ENCODE data around the gene NRXN3.
"Not testable (repeated sequence)": the region's sequence is repeated elsewhere in the genome, so short reads cannot be mapped to it uniquely, and the experiment has no call there.

Gene NRXN3

GRCh38 chr14:78414172-78414571 is 244.0 kb downstream of the NRXN3 start:
- no peaks in the 10 kb centered on the region for H3K27me3 ChIP-seq (ENCODE audit: control insufficient read depth, insufficient read depth, low read length, poor library complexity, severe bottlenecking)
- H3K9me3 ChIP-seq (ENCODE audit: control insufficient read depth, low read length), result no peaks in the 10 kb centered on the region
- 92 to 98% methylated on average over 3 of the region's 3 CpGs for WGBS, 2 experiments
- H3K4me1 ChIP-seq (ENCODE audit: control insufficient read depth, insufficient read depth, low read length), result no peaks in the 10 kb centered on the region
- no peak overlapping the region for H3K27ac ChIP-seq (ENCODE audit: insufficient read depth, low read depth, low read length, poor library complexity, severe bottlenecking)
- no peak overlapping the region for H3K4me3 ChIP-seq (ENCODE audit: insufficient read depth, low read depth, low read length)
- H3K36me3 ChIP-seq (ENCODE audit: control insufficient read depth, insufficient read depth, low read length), result no peaks in the 10 kb centered on the region

GRCh38 chr14:78417532-78417931 is 247.4 kb downstream of the NRXN3 start:
- H3K36me3 ChIP-seq (ENCODE audit: control insufficient read depth, insufficient read depth, low read length), result no peaks in the 10 kb centered on the region
- no peaks in the 10 kb centered on the region for H3K9me3 ChIP-seq (ENCODE audit: control insufficient read depth, low read length)
- H3K27me3 ChIP-seq (ENCODE audit: control insufficient read depth, insufficient read depth, low read length, poor library complexity, severe bottlenecking), result no peaks in the 10 kb centered on the region
- 91 to 97% methylated on average over 2 to 3 of the region's 3 CpGs for WGBS, 2 experiments
- no peaks in the 10 kb centered on the region for H3K4me1 ChIP-seq (ENCODE audit: control insufficient read depth, insufficient read depth, low read length)
- H3K4me3 ChIP-seq (ENCODE audit: insufficient read depth, low read depth, low read length), result no peak overlapping the region
- H3K27ac ChIP-seq (ENCODE audit: insufficient read depth, low read depth, low read length, poor library complexity, severe bottlenecking), result no peak overlapping the region

- Histone ChIP-seq H3K27me3 (ENCODE audit: control insufficient read depth, insufficient read depth, low read length, poor library complexity, severe bottlenecking) (no peaks in the 10 kb centered on the region), H3K4me3 (ENCODE audit: insufficient read depth, low read depth, low read length) (no peak overlapping the region), H3K27ac (ENCODE audit: insufficient read depth, low read depth, low read length, poor library complexity, severe bottlenecking) (no peak overlapping the region), H3K36me3 (ENCODE audit: control insufficient read depth, insufficient read depth, low read length) (no peaks in the 10 kb centered on the region), H3K9me3 (ENCODE audit: control insufficient read depth, low read length) (no peaks in the 10 kb centered on the region), H3K4me1 (ENCODE audit: control insufficient read depth, insufficient read depth, low read length) (no peaks in the 10 kb centered on the region)
- 90 to 100% methylated on average over 1 of the region's 1 CpG for WGBS, 2 experiments
These were observed 254.1 kb downstream of the NRXN3 start for GRCh38 chr14:78424311-78424710.

- Histone ChIP-seq H3K9me3 (ENCODE audit: control insufficient read depth, low read length) (no peaks in the 10 kb centered on the region), H3K27ac (ENCODE audit: insufficient read depth, low read depth, low read length, poor library complexity, severe bottlenecking) (no peak overlapping the region), H3K36me3 (ENCODE audit: control insufficient read depth, insufficient read depth, low read length) (no peaks in the 10 kb centered on the region), H3K27me3 (ENCODE audit: control insufficient read depth, insufficient read depth, low read length, poor library complexity, severe bottlenecking) (no peaks in the 10 kb centered on the region), H3K4me1 (ENCODE audit: control insufficient read depth, insufficient read depth, low read length) (no peaks in the 10 kb centered on the region), H3K4me3 (ENCODE audit: insufficient read depth, low read depth, low read length) (no peak overlapping the region)
- WGBS, 2 experiments, result 56% methylated on average over 2 of the region's 2 CpGs
These were observed 255.2 kb downstream of the NRXN3 start for GRCh38 chr14:78425330-78425729.

GRCh38 chr14:78425782-78426181 is 255.6 kb downstream of the NRXN3 start:
- Histone ChIP-seq H3K9me3 (ENCODE audit: control insufficient read depth, low read length) (no peaks in the 10 kb centered on the region), H3K4me3 (ENCODE audit: insufficient read depth, low read depth, low read length) (no peak overlapping the region), H3K27ac (ENCODE audit: insufficient read depth, low read depth, low read length, poor library complexity, severe bottlenecking) (no peak overlapping the region), H3K27me3 (ENCODE audit: control insufficient read depth, insufficient read depth, low read length, poor library complexity, severe bottlenecking) (no peaks in the 10 kb centered on the region), H3K36me3 (ENCODE audit: control insufficient read depth, insufficient read depth, low read length) (no peaks in the 10 kb centered on the region), H3K4me1 (ENCODE audit: control insufficient read depth, insufficient read depth, low read length) (no peaks in the 10 kb centered on the region)
- 90 to 96% methylated on average over 4 of the region's 4 CpGs for WGBS, 2 experiments

DNA sequence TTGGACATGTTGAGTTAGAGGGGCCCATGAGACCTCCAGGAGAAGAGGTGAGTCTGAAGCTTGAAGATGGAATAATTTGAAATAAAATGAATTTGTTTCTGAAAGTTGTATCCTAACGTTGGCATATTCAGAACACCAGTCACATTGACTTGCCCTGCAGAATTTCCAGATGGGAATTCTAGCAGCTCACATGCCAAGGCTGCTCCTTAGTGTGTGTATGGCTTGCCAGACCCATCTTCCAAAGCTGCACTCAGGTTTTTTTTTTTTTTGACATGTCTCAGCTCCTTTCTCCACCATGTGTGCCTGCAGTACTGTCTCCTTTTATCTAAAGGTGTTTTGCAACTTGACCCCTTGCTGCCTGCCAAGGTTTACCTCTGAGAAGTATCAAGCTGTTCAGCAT is 261.9 kb downstream of the NRXN3 start:
- no peak overlapping the region for H3K27ac ChIP-seq (ENCODE audit: insufficient read depth, low read depth, low read length, poor library complexity, severe bottlenecking)
- H3K27me3 ChIP-seq (ENCODE audit: control insufficient read depth, insufficient read depth, low read length, poor library complexity, severe bottlenecking), result no peaks in the 10 kb centered on the region
- no peaks in the 10 kb centered on the region for H3K4me1 ChIP-seq (ENCODE audit: control insufficient read depth, insufficient read depth, low read length)
- no peaks in the 10 kb centered on the region for H3K36me3 ChIP-seq (ENCODE audit: control insufficient read depth, insufficient read depth, low read length)
- no peak overlapping the region for H3K4me3 ChIP-seq (ENCODE audit: insufficient read depth, low read depth, low read length)
- 77 to 91% methylated on average over 1 of the region's 1 CpG for WGBS, 2 experiments
- no peaks in the 10 kb centered on the region for H3K9me3 ChIP-seq (ENCODE audit: control insufficient read depth, low read length)

DNA sequence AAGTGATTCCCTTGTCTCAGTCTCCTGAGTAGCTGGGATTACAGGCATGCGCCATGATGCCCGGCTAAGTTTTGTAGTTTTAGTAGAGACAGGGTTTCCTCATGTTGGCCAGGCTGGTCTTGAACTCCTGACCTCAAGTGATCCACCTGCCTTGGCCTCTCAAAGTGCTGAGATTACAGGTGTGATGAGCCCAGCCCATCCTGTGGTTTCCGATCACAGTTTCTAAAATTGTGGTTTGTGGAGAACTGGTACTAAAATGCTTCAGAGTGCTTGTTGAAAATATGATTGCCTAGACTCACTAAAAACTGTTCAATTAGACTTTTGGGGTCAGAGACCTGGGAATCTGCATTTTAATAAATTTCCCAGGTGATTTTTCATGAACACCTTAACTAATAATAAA is 267.3 kb downstream of the NRXN3 start:
- H3K36me3 ChIP-seq (ENCODE audit: control insufficient read depth, insufficient read depth, low read length); H3K9me3 ChIP-seq (ENCODE audit: control insufficient read depth, low read length); H3K27ac ChIP-seq (ENCODE audit: insufficient read depth, low read depth, low read length, poor library complexity, severe bottlenecking); H3K4me3 ChIP-seq (ENCODE audit: insufficient read depth, low read depth, low read length); H3K27me3 ChIP-seq (ENCODE audit: control insufficient read depth, insufficient read depth, low read length, poor library complexity, severe bottlenecking): not testable (repeated sequence)
- WGBS, 2 experiments, result 59 to 64% methylated on average over 3 of the region's 3 CpGs
- peaks cover 13% of the 10 kb centered on the region for H3K4me1 ChIP-seq (ENCODE audit: control insufficient read depth, insufficient read depth, low read length)

DNA sequence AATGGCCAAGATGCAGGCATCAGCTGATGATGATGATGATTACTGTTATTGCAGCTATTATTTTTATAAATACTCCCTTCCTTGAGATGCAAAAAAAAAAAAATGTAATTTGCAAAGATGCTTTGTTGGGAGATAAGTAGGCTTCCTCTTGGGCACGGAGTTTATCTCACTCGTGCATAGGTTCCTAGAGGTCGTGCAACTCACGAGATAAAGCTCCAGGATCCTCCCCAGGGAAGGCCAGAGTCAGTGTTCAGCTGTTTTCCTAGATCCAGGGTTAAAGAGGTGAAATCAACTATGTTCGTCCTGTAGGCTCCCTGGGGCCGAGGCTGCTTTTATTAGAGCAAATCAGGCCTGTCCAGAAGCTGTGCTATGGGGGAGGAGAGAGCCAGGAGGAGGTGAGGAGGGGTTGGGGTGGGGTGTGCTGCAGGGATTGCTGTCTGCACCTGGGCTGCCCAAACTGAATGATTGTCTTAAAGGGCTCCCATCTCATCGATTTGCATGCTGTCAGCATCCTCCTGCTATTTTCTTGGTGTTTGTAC is 270.3 kb downstream of the NRXN3 start:
- Histone ChIP-seq H3K4me3 (ENCODE audit: insufficient read depth, low read depth, low read length) (no peak overlapping the region), H3K27ac (ENCODE audit: insufficient read depth, low read depth, low read length, poor library complexity, severe bottlenecking) (peak overlapping the region; percentile 27), H3K4me1 (ENCODE audit: control insufficient read depth, insufficient read depth, low read length) (peaks cover 13% of the 10 kb centered on the region), H3K27me3 (ENCODE audit: control insufficient read depth, insufficient read depth, low read length, poor library complexity, severe bottlenecking) (no peaks in the 10 kb centered on the region), H3K36me3 (ENCODE audit: control insufficient read depth, insufficient read depth, low read length) (no peaks in the 10 kb centered on the region), H3K9me3 (ENCODE audit: control insufficient read depth, low read length) (no peaks in the 10 kb centered on the region)
- WGBS, 2 experiments, result 78 to 87% methylated on average over 7 of the region's 7 CpGs

DNA sequence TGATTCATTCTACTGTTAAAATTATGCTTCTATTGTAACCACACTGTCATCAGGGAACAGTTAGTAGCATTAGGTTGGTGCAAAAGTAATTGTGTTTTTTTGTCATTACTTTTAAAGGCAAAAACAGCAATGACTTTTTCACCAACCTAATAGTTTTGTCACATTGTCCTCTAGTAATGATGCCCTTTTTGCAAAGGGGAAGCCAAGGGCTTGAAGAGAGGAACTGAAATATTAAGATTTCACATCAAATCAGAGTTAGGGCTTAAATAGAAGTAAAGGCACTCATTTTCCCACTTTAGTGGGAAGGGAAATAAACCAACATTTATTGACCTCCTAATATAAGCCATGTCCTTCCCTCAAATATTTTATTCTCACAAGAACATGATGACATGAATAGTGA is 273.7 kb downstream of the NRXN3 start:
- no peaks in the 10 kb centered on the region for H3K36me3 ChIP-seq (ENCODE audit: control insufficient read depth, insufficient read depth, low read length)
- no peaks in the 10 kb centered on the region for H3K9me3 ChIP-seq (ENCODE audit: control insufficient read depth, low read length)
- H3K27ac ChIP-seq (ENCODE audit: insufficient read depth, low read depth, low read length, poor library complexity, severe bottlenecking), result no peak overlapping the region
- no peaks in the 10 kb centered on the region for H3K27me3 ChIP-seq (ENCODE audit: control insufficient read depth, insufficient read depth, low read length, poor library complexity, severe bottlenecking)
- H3K4me1 ChIP-seq (ENCODE audit: control insufficient read depth, insufficient read depth, low read length), result peaks cover 13% of the 10 kb centered on the region
- H3K4me3 ChIP-seq (ENCODE audit: insufficient read depth, low read depth, low read length), result no peak overlapping the region

DNA sequence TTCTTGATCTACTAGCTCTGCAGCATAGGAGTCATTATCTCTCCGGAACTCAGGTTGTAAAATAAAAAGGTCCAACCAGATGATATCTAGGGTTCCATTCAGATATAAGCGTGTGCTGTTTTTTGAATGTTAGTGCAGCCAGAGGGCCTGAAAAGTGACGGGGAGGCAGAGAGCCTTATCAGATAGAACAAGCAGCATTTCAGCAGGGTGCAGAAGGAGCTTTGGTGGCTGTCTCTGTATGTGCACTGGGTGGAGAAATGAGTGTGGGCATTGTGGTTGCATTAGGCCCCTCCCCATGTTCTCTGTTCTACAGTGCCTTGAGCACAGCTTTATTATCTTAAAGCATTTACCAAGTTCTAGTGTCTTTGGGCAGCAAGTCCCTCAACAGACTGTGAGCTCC is 275.1 kb downstream of the NRXN3 start:
- 93 to 95% methylated on average over 3 of the region's 3 CpGs for WGBS, 2 experiments
- Histone ChIP-seq H3K4me1 (ENCODE audit: control insufficient read depth, insufficient read depth, low read length) (peaks cover 5% of the 10 kb centered on the region), H3K27me3 (ENCODE audit: control insufficient read depth, insufficient read depth, low read length, poor library complexity, severe bottlenecking) (no peaks in the 10 kb centered on the region), H3K27ac (ENCODE audit: insufficient read depth, low read depth, low read length, poor library complexity, severe bottlenecking) (no peak overlapping the region), H3K4me3 (ENCODE audit: insufficient read depth, low read depth, low read length) (no peak overlapping the region), H3K36me3 (ENCODE audit: control insufficient read depth, insufficient read depth, low read length) (no peaks in the 10 kb centered on the region), H3K9me3 (ENCODE audit: control insufficient read depth, low read length) (no peaks in the 10 kb centered on the region)

DNA sequence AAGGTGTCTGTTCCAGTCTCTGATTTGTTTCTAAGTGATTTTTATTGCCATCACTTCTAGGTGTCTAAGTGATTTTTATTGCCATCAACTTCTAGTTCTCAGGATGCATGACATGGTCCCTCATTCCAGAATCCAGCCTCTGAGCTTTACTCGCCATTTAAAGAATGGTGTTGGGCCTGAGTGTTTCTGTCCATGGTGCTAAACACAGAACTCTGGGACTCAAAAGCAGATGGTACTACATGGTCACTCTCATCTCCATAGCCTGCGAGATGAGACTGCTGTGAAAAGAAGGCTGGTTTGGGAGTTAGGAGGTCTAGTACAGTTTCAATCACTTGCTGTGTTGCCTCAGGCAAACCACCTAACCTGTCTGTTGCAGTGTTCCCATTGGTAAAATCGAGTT is 276.6 kb downstream of the NRXN3 start:
- H3K36me3 ChIP-seq (ENCODE audit: control insufficient read depth, insufficient read depth, low read length), result no peaks in the 10 kb centered on the region
- no peak overlapping the region for H3K4me3 ChIP-seq (ENCODE audit: insufficient read depth, low read depth, low read length)
- WGBS, 2 experiments, result 59 to 62% methylated on average over 3 of the region's 3 CpGs
- H3K27ac ChIP-seq (ENCODE audit: insufficient read depth, low read depth, low read length, poor library complexity, severe bottlenecking), result no peak overlapping the region
- no peaks in the 10 kb centered on the region for H3K9me3 ChIP-seq (ENCODE audit: control insufficient read depth, low read length)
- H3K4me1 ChIP-seq (ENCODE audit: control insufficient read depth, insufficient read depth, low read length), result no peaks in the 10 kb centered on the region
- H3K27me3 ChIP-seq (ENCODE audit: control insufficient read depth, insufficient read depth, low read length, poor library complexity, severe bottlenecking), result no peaks in the 10 kb centered on the region
